SIG-M5 treated with dmso at 0.1 percent for 504 hours (cell line): ENCODE measurements around the gene WIPF2.
A peak's percentile ranks its signal among the peaks of the same experiment; 100 is the strongest.

ENCODE experiments used
- DNase-seq: peaks from one replicate; lab custom pipeline; 2025; ENCODE audit not compliant: unreplicated experiment; lab: John Stamatoyannopoulos, UW

WIPF2 gene

GRCh38 chr17:40323391-40324381 lies 104.6 kb downstream of the WIPF2 start:
- DNase-seq: peak; percentile 48

GRCh38 chr17:40325156-40326013 lies 106.3 kb downstream of the WIPF2 start:
- no peak for DNase-seq

GRCh38 chr17:40326014-40326831 lies 107.1 kb downstream of the WIPF2 start:
- peak; percentile 36 for DNase-seq

GRCh38 chr17:40326832-40327199 lies 107.7 kb downstream of the WIPF2 start:
- DNase-seq: no peak

GRCh38 chr17:40327244-40327729 lies 108.2 kb downstream of the WIPF2 start:
- no peak for DNase-seq

- DNase-seq: peak; percentile 67
Measured at GRCh38 chr17:40327735-40328385, 108.8 kb downstream of the WIPF2 start.

GRCh38 chr17:40328386-40328766 lies 109.3 kb downstream of the WIPF2 start:
- DNase-seq: peak; percentile 80

GRCh38 chr17:40329839-40330794 lies 111.0 kb downstream of the WIPF2 start:
- DNase-seq: peak; percentile 83

GRCh38 chr17:40330850-40331470 lies 111.9 kb downstream of the WIPF2 start:
- no peak for DNase-seq

GRCh38 chr17:40331743-40332641 lies 112.9 kb downstream of the WIPF2 start:
- DNase-seq: no peak
